ENCODE measurements around the gene SGPP1. TPM values are rescaled to one million over a fixed set of nuclear protein-coding genes. Genes with fewer than 3 reads are reported as not detected.

The SGPP1 gene
- total and polyA plus RNA-seq, 11 donors: 4.0 to 9.2 (median 5.1) TPM

DNA sequence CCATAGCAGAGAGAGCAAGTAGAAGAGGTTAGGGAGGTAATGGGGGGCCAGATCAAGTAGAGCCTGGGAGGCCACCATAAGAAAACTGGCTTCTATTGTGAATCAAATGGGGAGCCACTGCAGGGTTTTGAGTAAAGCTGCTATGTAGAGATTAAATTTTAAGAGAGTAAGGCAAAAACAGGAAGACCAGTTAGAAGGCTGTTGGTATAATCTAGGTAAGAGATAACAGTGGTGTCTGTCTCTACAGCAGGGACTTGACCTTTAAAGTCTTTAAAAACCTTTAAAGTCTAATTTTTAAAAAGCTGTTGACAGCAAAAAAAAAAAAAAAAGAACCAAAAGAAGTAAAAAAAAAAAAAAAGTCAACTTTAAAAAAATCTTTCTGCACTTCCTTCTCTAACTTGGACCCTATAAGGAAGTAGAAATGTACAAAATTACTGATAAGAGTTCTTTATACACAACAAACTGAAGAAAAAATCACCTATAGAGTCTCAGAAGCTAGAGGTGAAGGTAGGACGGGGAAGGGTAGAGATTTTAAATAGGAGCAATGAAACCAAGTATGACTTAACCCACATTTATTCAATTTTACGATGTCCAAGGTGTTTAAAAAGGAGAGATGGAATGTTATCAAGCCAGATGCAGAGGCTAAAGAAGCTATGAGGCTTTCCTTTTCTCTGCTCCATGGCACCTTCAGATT is 26.1 kb downstream of the SGPP1 start:
- intact Hi-C loops (cut with DNase I): no loop called here
- Histone ChIP-seq H3K9me3 (no peaks in the 10 kb centered on the region), H3K36me3 (peaks cover 0 to 9% (median 0%) of the 10 kb centered on the region in 9 donors), H3K27me3 (no peaks in the 10 kb centered on the region), H3K27ac (no peak overlapping the region), H3K4me1 (peaks cover 0 to 18% (median 0%) of the 10 kb centered on the region in 12 donors), H3K4me3 (no peak overlapping the region)
- no peak for ATAC-seq
- no peak for TF ChIP-seq CTCF (IDR thresholded peaks at IDR 0.05)
- TF ChIP-seq POLR2A (IDR thresholded peaks at IDR 0.05): no peak
- 94 to 98% (median 97%) methylated on average over 2 of the region's 2 CpGs for WGBS, 4 donors
- DNase-seq: no peak

DNA sequence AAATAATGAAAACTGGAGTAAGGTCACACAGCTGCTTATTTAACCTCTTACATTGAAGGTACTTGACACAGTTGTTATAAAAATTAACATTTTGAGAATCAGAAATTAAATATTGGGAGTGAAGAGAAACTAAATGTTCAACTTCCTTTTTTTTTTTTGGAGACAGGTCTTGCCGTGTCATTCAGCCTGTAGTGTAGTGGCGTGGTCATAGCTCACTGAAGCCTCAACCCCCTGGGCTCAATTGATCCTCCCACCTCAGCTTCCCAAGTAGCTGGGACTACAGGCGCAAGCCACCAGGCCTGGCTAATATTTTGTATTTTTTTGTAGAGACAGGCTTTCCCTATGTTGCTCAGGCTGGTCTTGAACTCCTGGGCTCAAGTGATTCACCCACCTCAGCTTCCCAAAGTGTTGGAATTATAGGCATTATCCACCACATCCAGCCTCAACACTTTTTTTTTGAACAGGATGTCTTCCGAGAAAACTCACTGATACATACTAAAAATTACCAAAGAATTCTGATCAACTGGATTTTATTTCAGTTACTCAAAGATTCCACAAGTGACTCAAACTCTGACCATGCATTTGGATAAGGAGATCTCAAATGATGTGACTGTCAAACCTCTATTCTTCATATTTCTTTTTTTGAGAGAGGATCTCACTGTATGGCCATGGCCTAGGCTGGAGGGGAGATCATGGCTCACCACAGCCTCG is 35.4 kb downstream of the SGPP1 start:
- intact Hi-C loops (cut with DNase I): no loop called here
- TF ChIP-seq CTCF (IDR thresholded peaks at IDR 0.05): no peak
- no peak for TF ChIP-seq POLR2A (IDR thresholded peaks at IDR 0.05)

DNA sequence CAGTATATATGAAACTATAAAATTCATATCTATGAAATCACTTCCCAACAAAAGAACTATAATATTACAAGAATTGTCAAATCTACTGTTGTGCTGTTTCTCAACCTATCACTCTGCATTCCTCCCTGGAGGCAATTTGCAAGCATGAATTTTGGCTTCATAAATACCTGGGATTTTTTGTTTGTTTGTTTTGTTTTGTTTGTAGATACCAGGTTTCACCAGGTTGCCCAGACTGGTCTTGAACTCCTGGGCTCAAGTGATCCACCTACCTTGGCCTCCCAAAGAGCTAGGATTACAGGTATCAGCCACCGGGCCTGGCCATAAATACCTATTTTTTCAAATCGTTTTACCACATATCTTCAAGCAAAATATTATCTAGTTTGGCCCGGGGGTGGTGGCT is 38.7 kb downstream of the SGPP1 start:
- Histone ChIP-seq H3K27ac (no peak overlapping the region), H3K4me1 (no peaks in the 10 kb centered on the region), H3K36me3 (peaks cover 0 to 21% (median 14%) of the 10 kb centered on the region in 9 donors), H3K9me3 (no peaks in the 10 kb centered on the region), H3K27me3 (no peaks in the 10 kb centered on the region), H3K4me3 (no peak overlapping the region)
- WGBS, 4 donors: 89 to 94% (median 91%) methylated on average over 3 of the region's 3 CpGs
- DNase-seq: no peak
- no peak for ATAC-seq
- intact Hi-C loops (cut with DNase I): no loop called here
- no peak for TF ChIP-seq POLR2A (IDR thresholded peaks at IDR 0.05)
- no peak for TF ChIP-seq CTCF (IDR thresholded peaks at IDR 0.05)

More for the DNA sequence above, 35.4 kb downstream of the SGPP1 start:
- ATAC-seq: no peak
- no peak for DNase-seq
- WGBS, 4 donors: 94 to 98% (median 96%) methylated on average over 5 of the region's 5 CpGs
- H3K9me3 ChIP-seq: no peaks in the 10 kb centered on the region
- no peak overlapping the region for H3K27ac ChIP-seq
- no peak overlapping the region for H3K4me3 ChIP-seq
- peaks cover 0 to 16% (median 3%) of the 10 kb centered on the region in 9 donors for H3K36me3 ChIP-seq
- no peaks in the 10 kb centered on the region for H3K4me1 ChIP-seq
- no peaks in the 10 kb centered on the region for H3K27me3 ChIP-seq

- intact Hi-C loops (cut with DNase I): no loop called here
- Histone ChIP-seq H3K4me3 (no peak overlapping the region), H3K36me3 (peaks cover 0 to 24% (median 7%) of the 10 kb centered on the region in 9 donors), H3K9me3 (no peaks in the 10 kb centered on the region), H3K4me1 (no peaks in the 10 kb centered on the region), H3K27me3 (no peaks in the 10 kb centered on the region), H3K27ac (no peak overlapping the region)
- ATAC-seq (no peak), DNase-seq (no peak)
- no peak for TF ChIP-seq POLR2A (IDR thresholded peaks at IDR 0.05)
- no peak for TF ChIP-seq CTCF (IDR thresholded peaks at IDR 0.05)
Measured at GRCh38 chr14:63686926-63687325, 40.9 kb downstream of the SGPP1 start.
